Measurements from ENCODE around the gene RABGAP1. TPM values are rescaled to one million over a fixed set of nuclear protein-coding genes. Genes with fewer than 3 reads are reported as not detected.

RABGAP1 gene
- polyA plus RNA-seq, 1 donor from 2014 or later = 67.8 TPM

DNA sequence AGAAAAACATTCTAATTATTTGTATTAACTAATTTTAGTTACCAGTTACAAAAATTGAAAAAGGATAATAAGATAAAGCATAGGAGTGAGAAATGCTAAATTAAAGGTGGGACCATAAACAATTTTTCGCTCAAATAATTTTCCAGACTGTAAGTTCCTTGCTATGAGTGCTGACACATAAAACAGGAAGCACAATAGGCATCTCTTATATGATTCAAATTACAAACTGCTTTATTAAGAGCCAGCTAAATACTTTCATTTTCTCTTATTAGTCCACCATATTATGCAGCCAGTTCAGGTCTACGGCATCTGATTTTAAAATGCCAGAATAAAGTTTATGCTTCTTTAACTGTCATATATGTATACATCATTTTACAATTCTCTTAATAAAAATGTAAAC is 40.0 kb upstream of the RABGAP1 start:
- Histone ChIP-seq H2AFZ (ENCODE audit: low read depth, low read length) (no peak overlapping the region), H3K9ac (ENCODE audit: low read length) (no peak overlapping the region), H3K36me3 (ENCODE audit: insufficient read depth, low read length) (no peaks in the 10 kb centered on the region), H3K79me2 (replicated peaks; ENCODE audit: insufficient read depth, low read length) (peaks cover 78% of the 10 kb centered on the region), H3K27ac (ENCODE audit: low read length) (no peak overlapping the region), H4K20me1 (ENCODE audit: insufficient read depth) (no peaks in the 10 kb centered on the region), H3K4me3 (ENCODE audit: low read length) (peak overlapping the region; percentile 30), H3K27me3 (ENCODE audit: insufficient read depth, low read depth, low read length) (no peaks in the 10 kb centered on the region), H3K4me2 (ENCODE audit: low read length) (peak overlapping the region; percentile 29), H3K9me2 (ENCODE audit: insufficient read depth, low read length) (no peaks in the 10 kb centered on the region), H3K9me3 (ENCODE audit: low read length) (no peaks in the 10 kb centered on the region), H3F3A (ENCODE audit: insufficient read depth, low read length, poor library complexity, severe bottlenecking) (peaks cover 11% of the 10 kb centered on the region)
- TF ChIP-seq, protein P1, sequence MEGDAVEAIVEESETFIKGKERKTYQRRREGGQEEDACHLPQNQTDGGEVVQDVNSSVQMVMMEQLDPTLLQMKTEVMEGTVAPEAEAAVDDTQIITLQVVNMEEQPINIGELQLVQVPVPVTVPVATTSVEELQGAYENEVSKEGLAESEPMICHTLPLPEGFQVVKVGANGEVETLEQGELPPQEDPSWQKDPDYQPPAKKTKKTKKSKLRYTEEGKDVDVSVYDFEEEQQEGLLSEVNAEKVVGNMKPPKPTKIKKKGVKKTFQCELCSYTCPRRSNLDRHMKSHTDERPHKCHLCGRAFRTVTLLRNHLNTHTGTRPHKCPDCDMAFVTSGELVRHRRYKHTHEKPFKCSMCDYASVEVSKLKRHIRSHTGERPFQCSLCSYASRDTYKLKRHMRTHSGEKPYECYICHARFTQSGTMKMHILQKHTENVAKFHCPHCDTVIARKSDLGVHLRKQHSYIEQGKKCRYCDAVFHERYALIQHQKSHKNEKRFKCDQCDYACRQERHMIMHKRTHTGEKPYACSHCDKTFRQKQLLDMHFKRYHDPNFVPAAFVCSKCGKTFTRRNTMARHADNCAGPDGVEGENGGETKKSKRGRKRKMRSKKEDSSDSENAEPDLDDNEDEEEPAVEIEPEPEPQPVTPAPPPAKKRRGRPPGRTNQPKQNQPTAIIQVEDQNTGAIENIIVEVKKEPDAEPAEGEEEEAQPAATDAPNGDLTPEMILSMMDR (IDR thresholded peaks at IDR 0.05; ENCODE audit: poor library complexity, severe bottlenecking) = no peak
- no peak for TF ChIP-seq TAF1 (IDR thresholded peaks at IDR 0.05; ENCODE audit: low read depth)
- no peak for TF ChIP-seq EP300 (conservative IDR thresholded peaks at IDR 0.05; ENCODE audit: poor library complexity, severe bottlenecking)
- TF ChIP-seq MXI1 (conservative IDR thresholded peaks at IDR 0.05; ENCODE audit: poor library complexity, severe bottlenecking) = no peak
- no peak for TF ChIP-seq RAD21 (conservative IDR thresholded peaks at IDR 0.05)
- no peak for TF ChIP-seq POLR2AphosphoS5 (IDR thresholded peaks at IDR 0.05)
- TF ChIP-seq EZH2 (IDR thresholded peaks at IDR 0.05; ENCODE audit: borderline replicate concordance, insufficient read depth, low read length, poor library complexity, severe bottlenecking) = no peak
- no peak for TF ChIP-seq REST (IDR thresholded peaks at IDR 0.05; ENCODE audit: borderline replicate concordance)
- TF ChIP-seq SMC3 (conservative IDR thresholded peaks at IDR 0.05; ENCODE audit: poor library complexity) = no peak

- H3K27me3 ChIP-seq (ENCODE audit: insufficient read depth, low read depth, low read length) = no peaks in the 10 kb centered on the region
- peaks cover 11% of the 10 kb centered on the region for H3F3A ChIP-seq (ENCODE audit: insufficient read depth, low read length, poor library complexity, severe bottlenecking)
- H3K36me3 ChIP-seq (ENCODE audit: insufficient read depth, low read length) = peaks cover 8% of the 10 kb centered on the region
- H4K20me1 ChIP-seq (ENCODE audit: insufficient read depth) = no peaks in the 10 kb centered on the region
- H3K9ac ChIP-seq (ENCODE audit: low read length) = peak overlapping the region; percentile 96
- peak overlapping the region; percentile 94 for H3K27ac ChIP-seq (ENCODE audit: low read length)
- H3K9me3 ChIP-seq (ENCODE audit: low read length) = no peaks in the 10 kb centered on the region
- H3K9me2 ChIP-seq (ENCODE audit: insufficient read depth, low read length) = no peaks in the 10 kb centered on the region
- peak overlapping the region; percentile 46 for H3K4me2 ChIP-seq (ENCODE audit: low read length)
- TF ChIP-seq SMC3 (conservative IDR thresholded peaks at IDR 0.05; ENCODE audit: poor library complexity) (no peak), REST (IDR thresholded peaks at IDR 0.05; ENCODE audit: borderline replicate concordance) (no peak), EZH2 (IDR thresholded peaks at IDR 0.05; ENCODE audit: borderline replicate concordance, insufficient read depth, low read length, poor library complexity, severe bottlenecking) (no peak), EP300 (conservative IDR thresholded peaks at IDR 0.05; ENCODE audit: poor library complexity, severe bottlenecking) (no peak), RAD21 (conservative IDR thresholded peaks at IDR 0.05) (no peak), MXI1 (conservative IDR thresholded peaks at IDR 0.05; ENCODE audit: poor library complexity, severe bottlenecking) (no peak), POLR2AphosphoS5 (IDR thresholded peaks at IDR 0.05) (no peak), TAF1 (IDR thresholded peaks at IDR 0.05; ENCODE audit: low read depth) (no peak)
- TF ChIP-seq, protein P1 (IDR thresholded peaks at IDR 0.05; ENCODE audit: poor library complexity, severe bottlenecking) = no peak
- H3K79me2 ChIP-seq (replicated peaks; ENCODE audit: insufficient read depth, low read length) = peaks cover 57% of the 10 kb centered on the region
- peak overlapping the region; percentile 54 for H2AFZ ChIP-seq (ENCODE audit: low read depth, low read length)
- H3K4me3 ChIP-seq (ENCODE audit: low read length) = peak overlapping the region; percentile 83
These were observed 36.4 kb upstream of the RABGAP1 start for GRCh38 chr9:122904466-122904822.

Measured in neural cell (in vitro differentiated cells).